Activated CD8-positive, alpha-beta memory T cell treated with anti-CD3 and anti-CD28 coated beads for 1 hour (primary cell): Measurements from ENCODE around the gene FSIP1.
"Not testable (repeated sequence)": the region's sequence is repeated elsewhere in the genome, so short reads cannot be mapped to it uniquely, and the experiment has no call there.

Source experiments
- DNase-seq, 2 donors: peaks; one replicate each; pipeline ENCODE4 v3.0.0-alpha.2; 2020; ENCODE audit warnings: low read depth in 1 of 2; ENCODE audit errors: extremely low read depth in 1 of 2

FSIP1 gene

DNA sequence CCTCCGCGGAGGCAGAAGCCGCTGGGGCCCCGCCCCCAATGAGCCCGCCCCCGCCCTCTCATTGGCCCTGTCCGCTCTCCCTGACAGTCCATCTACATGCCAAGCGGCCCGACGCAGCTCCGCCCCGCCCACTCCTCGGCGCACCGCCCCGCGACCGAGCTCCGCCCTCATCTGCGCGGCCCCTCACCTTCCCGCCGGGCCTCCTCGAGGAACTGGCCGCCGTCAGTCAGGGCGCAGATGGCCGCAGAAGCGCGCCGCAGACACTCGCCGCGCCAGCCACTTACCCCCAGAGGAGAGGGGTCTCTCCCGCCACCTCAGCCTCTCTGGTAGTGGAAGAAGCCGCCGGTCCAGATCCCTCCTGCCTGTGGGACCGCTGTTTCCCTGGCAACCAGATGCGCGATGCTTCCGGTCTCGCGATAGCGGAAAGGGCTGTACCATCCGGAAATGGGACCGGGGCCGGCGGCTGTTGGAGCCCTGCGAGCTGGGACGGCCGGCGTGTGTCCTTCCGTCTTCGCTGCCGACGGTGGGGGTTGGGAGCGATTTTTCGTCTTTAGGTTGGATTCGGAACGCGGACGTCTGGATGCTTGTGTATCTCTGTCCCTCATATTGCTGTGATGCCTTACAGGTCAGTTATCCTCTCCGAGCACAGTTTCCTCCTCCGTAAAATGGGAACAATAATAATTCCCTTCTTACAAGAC is at the start of gene FSIP1:
Gene FSIP1, minus strand, starts transcription at position 401 of the 698 bp plus-strand sequence. CDS start 6,317 bp downstream, outside the sequence.
- DNase-seq: peak; percentile 83 to 90

DNA sequence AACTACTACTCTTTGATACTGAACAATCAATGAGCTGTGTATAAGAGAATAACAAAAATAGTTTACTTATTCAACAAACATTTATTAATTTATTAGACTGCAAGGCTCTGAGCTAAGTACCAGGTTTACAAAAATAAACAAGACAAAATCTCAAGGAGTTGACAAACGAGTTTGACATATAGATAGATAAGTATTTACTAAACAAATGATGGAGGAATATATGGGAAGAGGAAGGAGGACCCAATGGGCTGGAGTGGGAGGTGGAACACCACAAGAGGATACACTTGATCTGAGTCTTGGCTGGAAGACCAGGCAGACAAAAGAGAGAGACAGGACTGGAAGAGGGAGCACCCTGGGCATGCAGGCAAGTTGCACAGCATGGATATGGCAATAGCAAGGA is 47.5 kb upstream of the FSIP1 start:
- no peak for DNase-seq

- DNase-seq: no peak
These were observed 45.8 kb upstream of the FSIP1 start for GRCh38 chr15:39828374-39828931.

GRCh38 chr15:39826975-39827374 is 44.3 kb upstream of the FSIP1 start:
- no peak for DNase-seq

DNA sequence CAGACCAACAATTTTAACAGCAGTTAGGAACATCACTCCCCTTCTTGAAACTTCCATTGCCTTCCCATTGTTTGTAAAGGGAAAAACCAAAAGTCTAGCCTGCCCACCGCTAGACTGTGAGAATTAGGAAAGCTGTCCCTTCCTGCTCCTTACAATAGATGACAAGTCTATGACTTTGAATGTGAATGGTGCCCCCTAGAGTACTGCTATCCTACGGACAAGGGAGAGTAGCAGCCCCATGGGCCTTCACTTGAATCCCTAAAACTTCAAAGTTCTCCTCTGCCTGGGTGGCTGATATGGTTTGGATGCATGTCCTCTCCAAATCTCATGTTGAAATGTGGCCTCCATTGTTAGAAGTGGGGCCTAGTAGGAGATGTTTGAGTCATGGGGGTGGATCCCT is 41.0 kb upstream of the FSIP1 start:
- DNase-seq: no peak

GRCh38 chr15:39820050-39820602 is 37.5 kb upstream of the FSIP1 start:
- DNase-seq: no peak

DNA sequence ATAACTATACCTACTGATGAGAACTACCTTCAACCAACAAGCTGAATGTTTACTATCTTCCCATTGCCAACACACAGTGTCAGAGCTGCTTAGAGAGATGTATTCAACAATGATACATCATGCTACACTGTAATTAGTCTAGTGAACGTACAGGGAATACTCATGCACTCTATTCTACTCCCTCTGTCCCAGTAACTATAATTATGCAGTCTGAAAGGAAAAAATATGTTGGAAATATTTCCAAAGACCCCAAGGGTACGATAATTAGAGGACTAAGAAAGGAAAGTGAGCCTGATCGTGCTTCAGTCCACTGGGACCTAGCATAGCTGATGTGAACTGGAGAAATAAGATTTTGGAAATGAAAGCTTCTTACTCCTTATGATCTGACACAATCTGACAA is 36.9 kb upstream of the FSIP1 start:
- DNase-seq: no peak

DNA sequence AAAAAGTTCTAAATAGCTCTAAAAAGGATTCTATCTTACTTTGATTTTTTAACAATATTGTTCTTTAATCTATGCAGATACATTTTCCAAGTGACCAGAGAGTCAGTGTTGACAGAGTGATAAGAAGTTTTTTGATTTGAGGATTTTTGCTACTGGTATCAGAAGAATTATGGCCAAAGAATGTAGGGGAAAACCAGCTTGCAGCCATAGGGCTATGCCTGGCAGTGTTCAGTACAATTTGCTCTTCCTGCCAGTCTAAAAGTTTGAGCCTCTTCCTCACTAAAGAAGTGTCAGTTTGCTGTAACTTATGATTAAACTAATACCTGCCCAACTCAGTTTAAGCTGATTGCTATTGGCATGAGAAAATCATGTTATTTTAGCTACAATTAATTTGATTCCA is 35.3 kb upstream of the FSIP1 start:
- no peak for DNase-seq

- DNase-seq: no peak
These were observed 31.8 kb upstream of the FSIP1 start for GRCh38 chr15:39814489-39814888.

DNA sequence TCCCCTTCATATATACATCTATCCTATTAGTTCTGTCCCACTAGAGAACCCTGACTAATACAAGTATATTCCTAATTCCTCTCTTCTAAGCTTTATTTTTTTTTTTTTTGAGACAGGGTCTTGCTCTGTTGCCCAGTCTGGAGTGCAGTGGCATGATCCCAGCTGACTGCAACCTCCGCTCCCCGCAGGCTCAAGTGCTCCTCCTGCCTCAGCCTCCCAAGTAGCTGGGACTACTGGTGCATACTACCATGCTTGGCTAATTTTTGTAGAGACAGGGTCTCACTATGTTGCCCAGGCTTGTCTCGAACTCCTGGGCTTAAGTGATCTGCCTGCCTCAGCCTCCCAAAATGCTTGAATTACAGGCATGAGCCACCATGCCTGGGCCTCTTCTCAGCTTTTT is 30.0 kb upstream of the FSIP1 start:
- DNase-seq: not testable (repeated sequence)

DNA sequence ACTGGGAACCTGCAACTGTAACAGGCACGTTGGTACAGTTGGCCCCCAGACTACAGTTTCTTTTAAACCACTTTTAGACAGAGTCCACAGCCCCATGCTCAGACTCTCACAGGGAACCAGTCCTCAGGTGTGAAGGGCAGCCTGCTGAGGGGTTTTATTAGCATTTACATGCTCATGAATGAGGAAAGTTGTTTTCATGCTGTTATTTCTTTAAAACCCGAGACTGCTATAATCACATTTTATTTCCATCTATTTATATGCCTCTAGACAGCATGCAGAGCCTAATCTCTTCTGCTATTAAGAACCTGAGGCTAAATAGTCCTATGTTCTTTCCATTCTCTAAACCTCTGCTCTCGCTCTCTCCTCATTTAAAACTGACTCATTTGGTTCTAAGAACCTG is 26.3 kb upstream of the FSIP1 start:
- DNase-seq: no peak

GRCh38 chr15:39807791-39808190 is 25.1 kb upstream of the FSIP1 start:
- no peak for DNase-seq

GRCh38 chr15:39804026-39804425 is 21.4 kb upstream of the FSIP1 start:
- DNase-seq: no peak

GRCh38 chr15:39803016-39803415 is 20.4 kb upstream of the FSIP1 start:
- DNase-seq: no peak

DNA sequence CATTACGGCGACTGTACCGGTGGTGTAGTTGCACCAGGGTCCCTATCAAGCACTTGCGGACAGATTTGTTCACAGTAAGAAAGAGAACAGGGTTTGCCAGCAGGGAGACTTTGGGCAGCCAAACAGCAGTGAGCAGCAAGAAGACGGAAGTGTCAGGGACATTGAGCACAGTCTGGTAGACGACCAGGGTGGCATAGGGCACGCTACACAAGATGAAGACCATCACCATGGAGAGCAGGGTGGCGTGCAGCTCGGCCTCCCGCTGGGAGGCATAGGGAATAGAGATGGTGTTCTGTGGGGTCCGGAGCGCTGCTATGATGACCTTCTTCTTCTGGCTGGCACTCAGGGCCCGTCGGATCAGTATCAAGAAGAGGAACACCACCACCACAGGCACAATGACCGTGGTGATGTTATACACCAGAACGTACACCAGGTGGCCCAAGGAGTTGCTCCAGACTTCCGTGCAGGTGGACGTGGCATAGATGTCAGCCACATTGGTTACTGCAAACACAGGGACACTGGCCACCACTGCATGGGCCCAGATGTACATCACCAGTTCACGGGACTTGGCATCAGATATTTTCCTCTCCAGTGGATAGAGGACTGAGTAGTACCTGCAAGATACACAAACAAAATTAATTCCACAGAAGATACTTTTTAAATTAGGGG is 19.1 kb upstream of the FSIP1 start:
- DNase-seq: no peak

- no peak for DNase-seq
These were observed 16.9 kb upstream of the FSIP1 start for GRCh38 chr15:39799552-39800011.

DNA sequence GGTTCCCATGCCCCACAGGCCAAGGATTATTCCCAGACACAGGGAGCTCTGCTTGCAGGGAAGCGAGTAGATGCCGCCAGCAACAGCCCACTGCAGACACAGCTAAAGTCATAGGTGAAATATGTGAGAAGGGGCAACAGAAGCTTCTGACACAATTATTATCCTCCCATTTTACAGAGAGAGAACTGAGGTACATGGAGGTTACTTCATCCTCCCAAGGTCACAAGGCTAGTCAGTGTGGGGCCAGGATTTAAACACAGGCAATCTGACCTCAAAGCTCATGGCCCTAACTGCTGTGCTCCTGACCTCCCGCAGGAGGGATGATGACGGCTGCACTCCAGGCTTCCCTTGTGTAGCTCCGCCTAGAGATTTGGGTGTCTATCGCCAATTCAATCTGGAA is 15.7 kb upstream of the FSIP1 start:
- no peak for DNase-seq

- DNase-seq: no peak
These were observed 14.8 kb upstream of the FSIP1 start for GRCh38 chr15:39797407-39797806.

DNA sequence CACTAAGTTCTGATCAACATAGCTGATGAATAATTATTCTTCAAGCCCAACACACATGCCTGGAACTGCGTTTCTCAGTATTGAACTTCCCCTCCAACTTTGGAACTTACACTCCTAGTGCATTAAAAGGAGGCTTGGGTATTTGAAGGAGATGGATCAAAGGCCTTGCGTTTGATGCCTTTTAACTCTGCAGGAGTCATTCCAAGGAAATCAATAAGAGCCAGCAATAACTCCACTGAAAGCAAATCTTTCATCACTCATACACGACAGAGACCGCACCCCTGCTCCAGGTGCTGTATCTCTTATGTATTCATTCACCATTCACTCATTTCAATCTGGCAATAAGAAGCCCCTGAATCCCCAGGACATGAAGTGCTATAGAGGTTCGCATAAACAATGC is 14.0 kb upstream of the FSIP1 start:
- no peak for DNase-seq

- DNase-seq: no peak
These were observed 12.8 kb upstream of the FSIP1 start for GRCh38 chr15:39795486-39795885.

- DNase-seq: no peak
These were observed 12.3 kb upstream of the FSIP1 start for GRCh38 chr15:39794954-39795353.

DNA sequence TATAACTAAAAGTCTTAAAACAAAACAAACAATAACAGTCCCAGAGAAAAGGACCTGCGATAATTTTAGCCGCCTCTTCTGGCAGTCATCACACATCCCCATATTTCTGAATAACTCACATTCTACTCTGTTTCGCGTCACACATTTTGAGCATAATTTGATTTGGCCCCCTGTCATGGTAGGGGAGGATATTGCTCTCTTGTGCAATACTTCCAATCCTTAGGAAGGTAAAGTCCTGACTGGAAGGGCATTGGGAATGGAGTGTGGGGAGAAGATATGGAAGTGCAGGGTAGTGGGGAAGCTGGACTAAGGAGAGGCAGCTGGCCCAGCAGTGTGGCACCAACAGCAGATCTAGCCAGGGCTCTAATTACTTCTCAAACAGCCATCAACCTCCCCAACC is 11.3 kb upstream of the FSIP1 start:
- no peak for DNase-seq
